ENCODE measurements around the gene CFAP61.

DNA sequence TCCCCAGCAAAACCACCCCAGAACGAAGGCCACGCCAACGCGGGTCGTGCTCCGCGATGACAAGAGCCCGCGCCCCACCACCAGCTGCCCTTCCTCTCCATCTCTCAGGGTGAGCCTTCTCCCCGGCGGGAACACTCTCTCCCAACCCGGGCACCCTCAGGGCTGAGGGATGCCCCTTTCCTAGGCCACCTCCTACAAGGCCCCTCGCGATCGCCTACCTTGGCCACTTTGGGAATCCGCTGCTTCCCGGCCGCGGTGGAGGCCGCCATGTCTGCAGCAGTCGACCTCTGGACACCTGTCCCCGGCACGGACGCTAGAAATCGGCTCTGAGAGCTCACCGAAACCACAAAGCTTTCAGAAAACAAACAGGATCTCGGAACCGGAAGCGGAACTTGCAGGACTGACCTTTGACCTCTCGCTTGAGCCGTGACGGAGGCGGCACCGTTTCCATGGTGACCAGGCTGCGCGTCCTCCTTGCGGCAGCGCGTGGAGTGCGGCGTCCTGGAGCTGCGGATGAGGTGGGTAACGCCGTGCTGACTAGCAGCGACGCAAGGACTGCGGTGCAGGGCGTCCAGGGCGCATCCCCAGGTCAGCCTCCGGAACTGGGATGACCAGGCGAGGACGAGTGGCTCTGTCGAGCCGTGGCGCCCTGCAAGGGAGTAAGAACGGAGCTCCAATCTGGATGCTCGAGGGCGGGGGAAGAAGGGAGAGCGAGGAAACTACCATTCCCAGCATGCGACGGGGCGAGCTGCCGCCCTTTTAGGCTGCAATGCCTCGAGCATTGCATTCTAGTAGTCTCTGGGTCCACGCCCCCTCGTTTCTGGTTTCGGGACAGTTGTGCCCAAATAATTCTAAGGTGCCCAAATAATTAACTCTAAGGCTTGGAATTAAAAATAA, at the start of gene CFAP61, which contains the start of gene CRNKL1:
- TF ChIP-seq CTCF (IDR thresholded peaks at IDR 0.05; ENCODE audit: low read depth, low read length) (no peak), EZH2phosphoT487 (IDR thresholded peaks at IDR 0.05; ENCODE audit: low read depth) (no peak)

Measured in OCI-LY3 (cell line).